ENCODE data around the gene ASRGL1.
"Not testable (repeated sequence)": the region's sequence is repeated elsewhere in the genome, so short reads cannot be mapped to it uniquely, and the experiment has no call there.

GRCh38 chr11:62325781-62326180 lies 11.5 kb upstream of the ASRGL1 start:
- not testable (repeated sequence) for TF ChIP-seq POLR2A, CTCF (IDR thresholded peaks at IDR 0.05)

Measured in uterus (tissue), 2 donors.